DMS 273 treated with DMSO at 0.1 percent for 48 hours (cell line): ENCODE data around the gene UCMA.

Experiments used
- DNase-seq: peaks from one replicate; lab custom pipeline; 2025; lab: John Stamatoyannopoulos, UW

Gene UCMA

DNA sequence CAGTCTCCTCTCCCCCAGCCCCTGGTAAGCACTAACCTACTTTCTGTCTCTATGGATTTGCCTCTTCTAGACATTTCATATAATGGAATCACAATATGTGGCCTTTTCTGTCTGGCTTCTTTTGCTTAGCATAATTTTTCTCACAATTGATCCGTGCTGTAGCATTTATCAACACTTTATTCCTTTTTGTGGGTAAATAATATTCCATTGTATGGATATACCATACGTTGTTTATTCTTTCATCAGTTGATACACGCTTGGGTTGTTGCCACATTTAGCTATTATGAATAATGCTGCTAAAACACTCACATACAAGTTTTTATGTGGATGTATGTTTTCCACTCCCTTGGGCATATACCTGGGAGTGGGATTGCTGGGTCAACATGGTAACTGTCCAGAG is 47.0 kb downstream of the UCMA start:
- DNase-seq: no peak

DNA sequence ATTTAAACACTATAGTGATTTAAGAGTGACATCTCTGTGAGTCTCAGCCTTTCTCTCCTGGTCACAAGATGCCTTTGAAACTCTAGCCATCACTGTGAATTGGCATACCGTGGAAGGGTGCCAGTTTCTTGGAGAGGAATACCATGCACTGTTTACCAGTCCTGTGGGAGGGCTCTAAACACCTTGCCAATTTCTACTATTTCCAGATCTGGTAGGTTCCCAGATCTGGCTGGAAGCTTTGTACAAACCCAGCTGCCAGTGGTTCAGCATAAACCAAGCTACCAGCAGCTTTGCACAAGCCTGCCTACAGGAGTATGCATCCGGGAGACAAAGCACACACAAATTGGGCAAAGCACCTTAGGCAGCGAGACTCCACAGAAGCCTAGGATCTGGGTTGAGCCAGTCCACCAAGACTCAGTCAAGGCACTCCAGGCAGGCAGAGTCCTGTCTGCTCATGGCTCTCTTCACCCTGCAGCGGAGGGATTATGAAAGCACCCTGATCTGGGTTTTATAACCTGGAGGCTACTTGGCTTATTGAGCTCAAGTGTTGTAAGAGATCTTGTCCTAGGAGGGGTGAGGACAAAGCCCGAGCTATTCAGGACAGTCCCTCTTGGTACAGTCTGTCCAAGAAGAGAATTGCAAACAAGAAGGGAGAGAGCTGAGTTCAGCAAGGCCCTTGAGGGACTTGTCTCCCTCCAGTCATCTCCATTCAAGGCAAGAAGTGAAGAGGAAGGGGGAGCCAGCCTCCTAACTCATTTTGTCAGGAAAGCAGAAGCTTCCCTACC is 49.3 kb downstream of the UCMA start:
- DNase-seq: no peak

DNA sequence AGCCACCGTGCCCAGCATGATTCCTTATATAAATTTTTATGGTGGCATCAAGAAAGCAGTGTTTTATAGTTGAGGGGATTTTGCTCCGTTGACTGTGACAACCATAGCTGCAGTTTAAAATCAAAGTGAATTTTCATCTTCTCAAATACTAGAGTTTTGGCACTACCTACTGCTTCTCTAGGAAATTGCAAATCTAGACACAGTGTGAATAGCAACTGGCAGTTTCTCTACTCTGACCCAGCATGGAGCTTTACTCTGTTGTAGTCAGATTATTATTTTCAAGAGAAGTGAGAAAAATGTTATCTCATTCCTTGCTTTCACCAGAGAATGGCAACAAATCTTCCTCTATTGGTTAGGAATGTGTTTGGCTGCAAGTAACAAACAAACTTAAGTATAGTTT is 49.9 kb downstream of the UCMA start:
- DNase-seq: no peak

DNA sequence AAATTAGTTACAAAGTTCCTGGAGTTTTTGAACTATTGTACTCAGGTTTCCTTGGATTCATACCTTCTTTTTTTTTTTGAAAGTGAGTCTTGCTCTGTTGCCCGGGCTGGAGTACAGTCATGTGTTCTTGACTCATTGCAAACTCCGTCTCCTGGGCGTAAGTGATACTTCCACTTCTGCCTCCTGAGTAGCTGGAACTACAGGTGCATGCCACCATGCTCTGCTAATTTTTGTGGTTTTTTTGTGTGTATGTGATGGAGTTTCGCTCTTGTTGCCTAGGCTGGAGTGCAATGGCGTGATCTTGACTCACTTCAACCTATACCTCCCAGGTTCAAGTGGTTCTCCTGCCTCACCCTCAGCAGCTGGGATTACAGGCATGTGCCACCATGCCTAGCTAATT is 50.5 kb downstream of the UCMA start:
- DNase-seq: no peak

DNA sequence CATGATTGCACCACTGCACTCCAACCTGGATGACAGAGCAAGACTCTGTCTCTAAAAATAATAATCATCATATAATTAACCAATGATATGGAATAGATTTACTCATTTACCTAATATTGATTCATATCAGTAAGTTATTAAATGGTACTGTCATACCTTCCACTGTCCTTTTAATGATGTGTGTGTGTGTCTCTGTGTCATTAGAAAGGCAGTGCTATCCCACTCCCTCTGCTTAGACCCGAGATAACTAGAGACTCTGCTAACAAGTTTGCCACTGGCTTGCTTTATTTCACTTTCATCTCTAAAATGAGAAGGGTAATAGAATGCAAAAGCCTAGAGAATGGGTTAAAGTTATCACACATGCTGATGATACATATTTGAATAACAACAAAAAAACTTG is 51.8 kb downstream of the UCMA start:
- no peak for DNase-seq

DNA sequence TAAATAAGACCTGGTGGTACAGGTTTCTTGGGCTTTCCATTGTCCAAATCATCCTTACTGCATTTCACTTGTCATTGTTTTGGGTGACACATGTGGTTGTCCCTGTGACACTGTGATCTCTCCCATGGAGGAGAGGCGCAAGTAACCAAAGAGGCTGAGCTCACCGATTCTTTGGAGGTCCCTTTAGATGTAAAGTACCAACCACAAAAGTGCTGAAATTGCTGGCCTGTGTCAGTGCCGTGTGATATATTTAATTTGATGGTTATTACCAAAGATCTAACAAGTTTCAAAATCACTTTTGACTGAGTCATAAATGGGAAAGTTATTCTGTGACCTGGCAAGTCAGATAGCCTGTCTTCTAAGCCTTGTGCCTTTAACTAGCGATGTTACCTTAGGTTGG is 53.4 kb downstream of the UCMA start:
- DNase-seq: no peak

DNA sequence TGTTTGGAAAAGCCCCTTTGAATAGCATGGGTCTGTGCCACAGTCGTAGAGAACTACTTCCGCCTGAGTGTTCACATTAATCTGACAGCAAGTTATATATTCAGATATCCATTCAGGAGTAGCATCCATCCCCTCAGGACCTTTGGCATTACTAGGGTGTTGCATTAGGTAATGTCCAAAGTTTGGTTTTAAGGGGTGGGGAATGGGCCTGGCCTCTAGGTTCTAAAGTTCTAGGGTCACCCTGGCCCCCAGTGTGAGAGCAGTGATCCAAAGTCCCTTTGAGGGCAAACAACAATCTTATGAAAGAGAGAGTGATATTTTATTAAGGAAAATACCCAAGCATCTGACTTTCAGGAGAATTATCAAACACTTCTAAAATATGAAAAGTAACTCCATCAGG is 60.6 kb downstream of the UCMA start:
- no peak for DNase-seq
